ENCODE results near the gene SERAC1. TPM values are rescaled to one million over a fixed set of nuclear protein-coding genes. Genes with fewer than 3 reads are reported as not detected.

The SERAC1 gene
- total and polyA plus RNA-seq, 10 of the 15 experiments (the other 5 are each of a cell fraction or from before 2014, with no cell fraction given), result 0.76 to 2.9 (median 2.2) TPM

- TF ChIP-seq E2F8 (IDR thresholded peaks at IDR 0.05; ENCODE audit: low read depth, partially characterized antibody), result no peak
- no peak for TF ChIP-seq ZNF207 (IDR thresholded peaks at IDR 0.05; ENCODE audit: borderline replicate concordance)
- TF ChIP-seq ZBTB11 (CRISPR knock-in tag; IDR thresholded peaks at IDR 0.05), result no peak
- TF ChIP-seq RUNX3 (IDR thresholded peaks at IDR 0.05; ENCODE audit: low read length), result no peak
- ChIA-PET SMC1A (ENCODE audit: uncharacterized antibody, unreplicated experiment) (no interaction called here), POLR2A (interaction anchor here (0.7 kb wide), 1 partner anchor 44 kb away, joined by 4 read pairs; no protein-coding TSS in a partner anchor), CTCF (no interaction called here), RAD21 (ENCODE audit: unreplicated experiment) (no interaction called here)
- no peak overlapping the region for H3K4me3 ChIP-seq
- no peaks in the 10 kb centered on the region for H4K20me1 ChIP-seq (ENCODE audit: control insufficient read depth, insufficient read depth)
- in situ Hi-C loops (cut with MboI), result no loop called here
- H3K27ac ChIP-seq (ENCODE audit: control insufficient read depth, insufficient read depth), result no peak overlapping the region
- H3K27me3 ChIP-seq (replicated peaks in 1 of 2; ENCODE audit: control insufficient read depth in 2 of 2, insufficient read depth in 2 of 2, low read length in 1 of 2), result no peaks in the 10 kb centered on the region
- WGBS (ENCODE audit: insufficient coverage, insufficient replicate concordance, low lambda C conversion rate, missing lambda C conversion rate), result 93% methylated on average over 2 of the region's 2 CpGs
- H3K36me3 ChIP-seq (ENCODE audit: control insufficient read depth in 2 of 2, insufficient read depth in 2 of 2, low read length in 1 of 2), result no peaks in the 10 kb centered on the region
- H2AFZ ChIP-seq (ENCODE audit: control insufficient read depth, low read depth, low read length), result no peak overlapping the region
- H3K4me2 ChIP-seq (ENCODE audit: control insufficient read depth, insufficient read depth), result no peak overlapping the region
- no peaks in the 10 kb centered on the region for H3K4me1 ChIP-seq (ENCODE audit: control insufficient read depth, insufficient read depth, low read length)
- ATAC-seq (no peak), FAIRE-seq (no peak), DNase-seq (ENCODE audit: low read depth, low spot score) (no peak)
- intact Hi-C loops (cut with micrococcal nuclease; ENCODE audit: unreplicated experiment), result no loop called here
- H3K79me2 ChIP-seq (ENCODE audit: control insufficient read depth, insufficient read depth, low read length), result no peaks in the 10 kb centered on the region
- BruUV-seq (replicated peaks), result no TSS peak
- H3K9ac ChIP-seq (ENCODE audit: control insufficient read depth, insufficient read depth, low read length), result no peak overlapping the region
- H3K9me3 ChIP-seq (replicated peaks; ENCODE audit: control insufficient read depth, insufficient read depth, low read length), result no peaks in the 10 kb centered on the region; the same call in 2 of the 3 replicates
Measured at GRCh38 chr6:158174514-158174913, 6.5 kb upstream of the SERAC1 start.

Measured in GM12878 (cell line).